PFSK-1 (cell line): Measurements from ENCODE around the gene POR.

ENCODE experiments used
- FOXP2 ChIP-seq: optimal IDR thresholded peaks from 2 replicates; pipeline ENCODE3; 2011; ENCODE audit warnings: borderline replicate concordance, control low read depth, inconsistent platforms; ENCODE audit not compliant: insufficient read depth; ENCODE audit errors: extremely low read length, extremely low read depth
- POLR2AphosphoS5 ChIP-seq: IDR thresholded peaks from 2 replicates; pipeline ENCODE4 v1.6.1; 2012; ENCODE audit warnings: low read depth, mild to moderate bottlenecking, control low read depth, low read length, moderate library complexity
- SIN3A ChIP-seq: IDR thresholded peaks from 2 replicates; pipeline ENCODE4 v1.6.1; 2012; ENCODE audit warnings: mild to moderate bottlenecking, low read length, moderate library complexity, borderline replicate concordance; ENCODE audit not compliant: insufficient read depth
- TAF1 ChIP-seq: IDR thresholded peaks from 2 replicates; pipeline ENCODE4 v1.6.1; 2012; ENCODE audit warnings: low read length, control low read depth, borderline replicate concordance; ENCODE audit not compliant: insufficient read depth
- TF ChIP-seq, protein P1 (sequence below), 2 experiments: IDR thresholded peaks; 2 replicates each; pipeline versions ENCODE4 v1.6.1 to v1.8.0; 2011 to 2012; ENCODE audit warnings: low read depth in 2 of 2, low read length in 2 of 2, control low read depth in 1 of 2, inconsistent platforms in 1 of 2, mild to moderate bottlenecking in 1 of 2, moderate library complexity in 1 of 2; ENCODE audit not compliant: insufficient read depth in 1 of 2

Gene POR

GRCh38 chr7:75966190-75966961, 51.4 kb downstream of the POR start:
- TF ChIP-seq, protein P1, sequence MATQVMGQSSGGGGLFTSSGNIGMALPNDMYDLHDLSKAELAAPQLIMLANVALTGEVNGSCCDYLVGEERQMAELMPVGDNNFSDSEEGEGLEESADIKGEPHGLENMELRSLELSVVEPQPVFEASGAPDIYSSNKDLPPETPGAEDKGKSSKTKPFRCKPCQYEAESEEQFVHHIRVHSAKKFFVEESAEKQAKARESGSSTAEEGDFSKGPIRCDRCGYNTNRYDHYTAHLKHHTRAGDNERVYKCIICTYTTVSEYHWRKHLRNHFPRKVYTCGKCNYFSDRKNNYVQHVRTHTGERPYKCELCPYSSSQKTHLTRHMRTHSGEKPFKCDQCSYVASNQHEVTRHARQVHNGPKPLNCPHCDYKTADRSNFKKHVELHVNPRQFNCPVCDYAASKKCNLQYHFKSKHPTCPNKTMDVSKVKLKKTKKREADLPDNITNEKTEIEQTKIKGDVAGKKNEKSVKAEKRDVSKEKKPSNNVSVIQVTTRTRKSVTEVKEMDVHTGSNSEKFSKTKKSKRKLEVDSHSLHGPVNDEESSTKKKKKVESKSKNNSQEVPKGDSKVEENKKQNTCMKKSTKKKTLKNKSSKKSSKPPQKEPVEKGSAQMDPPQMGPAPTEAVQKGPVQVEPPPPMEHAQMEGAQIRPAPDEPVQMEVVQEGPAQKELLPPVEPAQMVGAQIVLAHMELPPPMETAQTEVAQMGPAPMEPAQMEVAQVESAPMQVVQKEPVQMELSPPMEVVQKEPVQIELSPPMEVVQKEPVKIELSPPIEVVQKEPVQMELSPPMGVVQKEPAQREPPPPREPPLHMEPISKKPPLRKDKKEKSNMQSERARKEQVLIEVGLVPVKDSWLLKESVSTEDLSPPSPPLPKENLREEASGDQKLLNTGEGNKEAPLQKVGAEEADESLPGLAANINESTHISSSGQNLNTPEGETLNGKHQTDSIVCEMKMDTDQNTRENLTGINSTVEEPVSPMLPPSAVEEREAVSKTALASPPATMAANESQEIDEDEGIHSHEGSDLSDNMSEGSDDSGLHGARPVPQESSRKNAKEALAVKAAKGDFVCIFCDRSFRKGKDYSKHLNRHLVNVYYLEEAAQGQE (IDR thresholded peaks at IDR 0.05; ENCODE audit: insufficient read depth in 1 of 2, low read depth in 2 of 2, low read length in 2 of 2) = no peak
- no peak for TF ChIP-seq SIN3A
- no peak for TF ChIP-seq FOXP2
- TF ChIP-seq POLR2AphosphoS5 = no peak
- TF ChIP-seq TAF1 = no peak

DNA sequence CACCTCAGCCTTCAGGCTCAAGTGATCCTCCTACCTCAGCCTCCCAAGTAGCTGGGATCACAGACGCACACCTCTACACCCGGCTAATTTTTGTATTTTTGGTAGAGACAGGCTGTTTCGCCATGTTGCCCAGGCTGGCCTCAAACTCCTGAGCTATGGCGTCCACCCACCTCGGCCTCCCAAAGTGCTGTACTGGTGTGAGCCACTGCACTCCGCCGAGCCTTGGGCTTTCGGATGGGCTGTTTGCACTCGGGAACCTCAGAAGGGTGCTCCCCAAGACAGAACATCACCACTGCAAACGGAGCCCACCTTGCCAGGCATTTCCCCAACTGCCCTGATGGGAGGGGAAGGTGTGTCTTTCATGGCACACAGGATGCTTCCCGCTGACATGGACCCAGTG, 52.1 kb downstream of the POR start:
- TF ChIP-seq, protein P1 (IDR thresholded peaks at IDR 0.05; ENCODE audit: insufficient read depth in 1 of 2, low read depth in 2 of 2, low read length in 2 of 2) = no peak
- TF ChIP-seq FOXP2 (no peak), SIN3A (no peak), POLR2AphosphoS5 (no peak), TAF1 (no peak)

DNA sequence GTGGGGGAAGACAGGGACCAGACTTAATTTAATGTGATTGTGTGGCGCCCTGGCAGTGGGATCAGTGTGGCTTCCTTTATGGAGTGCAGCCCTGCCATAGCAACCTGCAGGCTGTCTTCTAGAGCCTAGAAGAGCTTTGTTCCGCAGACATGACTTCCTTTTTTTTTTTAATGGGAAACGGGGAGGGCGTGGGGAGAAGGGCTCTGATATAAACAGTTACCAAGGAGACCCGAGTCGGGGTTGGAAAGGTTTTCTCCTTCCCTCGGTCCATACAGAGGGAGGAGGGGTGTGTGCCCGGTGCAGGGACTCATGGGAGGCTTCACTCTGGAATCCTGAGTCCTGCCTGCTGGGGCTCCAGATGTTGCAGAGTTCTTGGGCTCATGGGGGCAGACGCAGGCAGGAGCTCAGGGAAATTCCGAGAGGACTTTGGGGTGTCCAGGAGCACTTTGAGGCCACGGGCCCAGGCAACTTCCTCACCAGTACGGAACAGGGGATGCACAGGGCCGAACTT, 52.6 kb downstream of the POR start:
- TF ChIP-seq SIN3A = no peak
- TF ChIP-seq POLR2AphosphoS5 = no peak
- TF ChIP-seq, protein P1 (IDR thresholded peaks at IDR 0.05; ENCODE audit: insufficient read depth in 1 of 2, low read depth in 2 of 2, low read length in 2 of 2) = no peak
- TF ChIP-seq TAF1 = no peak
- no peak for TF ChIP-seq FOXP2

GRCh38 chr7:75968012-75968411, 53.1 kb downstream of the POR start:
- TF ChIP-seq FOXP2 (no peak), SIN3A (no peak), POLR2AphosphoS5 (no peak), TAF1 (no peak)
- TF ChIP-seq, protein P1 (IDR thresholded peaks at IDR 0.05; ENCODE audit: insufficient read depth in 1 of 2, low read depth in 2 of 2, low read length in 2 of 2) = no peak
